Upper lobe of right lung (tissue), 1 donor: Measurements from ENCODE around the gene SLC35F1. TPM values are rescaled to one million over a fixed set of nuclear protein-coding genes. Genes with fewer than 3 reads are reported as not detected.

Experiments used
- ATAC-seq: fragments of 200-7000 bp; cut with Tn5 transposase; one replicate; pipeline ENCODE4 v1.9.1; 2020; ENCODE audit warnings: mild to moderate bottlenecking, moderate library complexity
- DNase-seq: peaks from one replicate; pipeline ENCODE4 v3.0.0-alpha.2; 2020
- H3K27ac ChIP-seq: fragments of 200-600 bp; one replicate; pipeline ENCODE4 v1.8.0; 2022
- H3K27me3 ChIP-seq: fragments of 200-600 bp; one replicate; pipeline ENCODE4 v1.8.0; 2022; ENCODE audit warnings: mild to moderate bottlenecking
- H3K36me3 ChIP-seq: fragments of 200-600 bp; one replicate; pipeline ENCODE4 v1.8.0; 2022
- H3K4me1 ChIP-seq: fragments of 200-600 bp; one replicate; pipeline ENCODE4 v1.8.0; 2022
- H3K4me3 ChIP-seq: fragments of 200-600 bp; one replicate; pipeline ENCODE4 v1.8.0; 2022; ENCODE audit warnings: mild to moderate bottlenecking
- H3K9me3 ChIP-seq: fragments of 200-600 bp; one replicate; pipeline ENCODE4 v1.8.0; 2022
- intact Hi-C: fragments of 100-400 bp; cut with DNase I; formaldehyde crosslinking; loops from one replicate; pipeline ENCODE4 v1.11.0; 2022
- total RNA-seq: library from RNA; stranded (reverse); fragmentation: NEBNext Ultra II Directional; extraction: Animal tissue kit (Norgen Biotek cat#: 25700); gene quantifications from one replicate; pipeline ENCODE4 v1.2.1, GENCODE V29; 2021
- TF ChIP-seq, protein P1 (sequence below): fragments of 200-600 bp; IDR thresholded peaks from one replicate; pipeline ENCODE4 v1.8.0; 2022; ENCODE audit warnings: antibody characterized with exemption
- donor health status: DM: no; HTN: yes; CAD: no; lungs with severe emphysema.

SLC35F1 gene
- total RNA-seq, 1 donor from 2014 or later = 0.29 TPM

DNA sequence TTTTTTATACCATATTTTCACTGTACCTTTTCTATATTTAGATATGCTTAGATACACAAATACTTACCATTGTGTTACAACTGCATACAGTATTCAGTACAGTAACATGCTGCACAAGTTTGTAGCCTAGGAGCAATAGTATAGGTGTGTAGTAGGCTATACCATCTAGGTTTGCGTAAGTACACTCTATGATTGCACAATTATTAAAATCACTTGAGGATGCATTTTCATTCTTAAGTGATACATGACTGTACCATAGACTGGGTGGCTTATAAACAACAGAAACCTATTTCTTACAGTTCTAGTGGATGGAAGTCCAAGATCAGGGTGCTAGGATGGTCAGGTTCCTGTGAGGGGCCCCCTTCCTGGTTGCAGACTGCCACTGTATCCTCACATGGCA is 234.1 kb downstream of the SLC35F1 start:
- Histone ChIP-seq H3K4me3 (no peak overlapping the region), H3K36me3 (no peaks in the 10 kb centered on the region), H3K27me3 (no peaks in the 10 kb centered on the region), H3K27ac (no peak overlapping the region), H3K4me1 (peaks cover 3% of the 10 kb centered on the region), H3K9me3 (no peaks in the 10 kb centered on the region)
- ATAC-seq (no peak), DNase-seq (no peak)
- intact Hi-C loops = no loop called here
- TF ChIP-seq, protein P1, sequence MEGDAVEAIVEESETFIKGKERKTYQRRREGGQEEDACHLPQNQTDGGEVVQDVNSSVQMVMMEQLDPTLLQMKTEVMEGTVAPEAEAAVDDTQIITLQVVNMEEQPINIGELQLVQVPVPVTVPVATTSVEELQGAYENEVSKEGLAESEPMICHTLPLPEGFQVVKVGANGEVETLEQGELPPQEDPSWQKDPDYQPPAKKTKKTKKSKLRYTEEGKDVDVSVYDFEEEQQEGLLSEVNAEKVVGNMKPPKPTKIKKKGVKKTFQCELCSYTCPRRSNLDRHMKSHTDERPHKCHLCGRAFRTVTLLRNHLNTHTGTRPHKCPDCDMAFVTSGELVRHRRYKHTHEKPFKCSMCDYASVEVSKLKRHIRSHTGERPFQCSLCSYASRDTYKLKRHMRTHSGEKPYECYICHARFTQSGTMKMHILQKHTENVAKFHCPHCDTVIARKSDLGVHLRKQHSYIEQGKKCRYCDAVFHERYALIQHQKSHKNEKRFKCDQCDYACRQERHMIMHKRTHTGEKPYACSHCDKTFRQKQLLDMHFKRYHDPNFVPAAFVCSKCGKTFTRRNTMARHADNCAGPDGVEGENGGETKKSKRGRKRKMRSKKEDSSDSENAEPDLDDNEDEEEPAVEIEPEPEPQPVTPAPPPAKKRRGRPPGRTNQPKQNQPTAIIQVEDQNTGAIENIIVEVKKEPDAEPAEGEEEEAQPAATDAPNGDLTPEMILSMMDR = no peak

DNA sequence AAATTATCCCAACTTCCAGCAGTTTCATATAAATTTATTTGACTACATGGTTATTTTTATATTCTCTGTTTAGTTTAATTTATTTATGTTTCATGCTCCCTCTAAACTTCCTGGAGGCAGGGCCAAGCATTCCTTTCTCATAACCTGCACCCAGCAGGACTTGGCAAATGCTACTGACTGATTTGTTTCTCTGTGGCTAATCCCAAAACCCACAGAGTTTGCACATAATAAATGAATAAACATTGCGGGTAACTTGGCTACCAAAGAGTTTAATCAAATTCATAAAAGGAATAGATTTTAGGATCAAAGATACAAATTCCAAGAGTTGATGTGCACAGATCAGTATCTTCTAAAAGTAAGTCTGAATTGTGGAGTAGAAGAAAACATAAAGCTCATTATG is 239.5 kb downstream of the SLC35F1 start:
- H3K4me3 ChIP-seq = no peak overlapping the region
- ATAC-seq = no peak
- intact Hi-C loops = no loop called here

DNA sequence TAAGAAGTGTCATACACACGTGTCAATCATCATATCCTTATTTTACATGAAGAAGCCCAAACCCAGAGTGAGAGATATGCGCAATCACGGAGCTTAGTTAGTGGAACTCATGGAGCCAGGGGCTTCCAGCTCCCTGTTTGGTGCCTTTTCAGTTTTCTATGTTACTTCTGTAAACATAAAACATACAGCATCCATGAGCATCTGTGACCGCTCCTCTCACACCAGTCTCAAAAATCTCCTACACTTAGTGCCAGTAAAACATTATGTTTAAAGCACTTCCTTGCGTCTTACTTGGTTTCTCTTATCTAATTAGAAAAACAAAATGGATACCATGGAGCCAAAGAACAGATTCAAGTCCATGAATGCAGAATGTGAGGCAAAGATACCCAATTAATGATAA is 240.4 kb downstream of the SLC35F1 start:
- no peaks in the 10 kb centered on the region for H3K9me3 ChIP-seq
- ATAC-seq (no peak), DNase-seq (no peak)
- H3K4me3 ChIP-seq = no peak overlapping the region
- intact Hi-C loops = no loop called here
- peaks cover 10% of the 10 kb centered on the region for H3K4me1 ChIP-seq
- TF ChIP-seq, protein P1 = no peak
- H3K27ac ChIP-seq = no peak overlapping the region
- no peaks in the 10 kb centered on the region for H3K36me3 ChIP-seq
- no peaks in the 10 kb centered on the region for H3K27me3 ChIP-seq

More for the DNA sequence above, 239.5 kb downstream of the SLC35F1 start:
- no peak for DNase-seq
- no peaks in the 10 kb centered on the region for H3K36me3 ChIP-seq
- no peak overlapping the region for H3K27ac ChIP-seq
- no peaks in the 10 kb centered on the region for H3K9me3 ChIP-seq
- peaks cover 10% of the 10 kb centered on the region for H3K4me1 ChIP-seq
- H3K27me3 ChIP-seq = no peaks in the 10 kb centered on the region
- TF ChIP-seq, protein P1 = no peak

DNA sequence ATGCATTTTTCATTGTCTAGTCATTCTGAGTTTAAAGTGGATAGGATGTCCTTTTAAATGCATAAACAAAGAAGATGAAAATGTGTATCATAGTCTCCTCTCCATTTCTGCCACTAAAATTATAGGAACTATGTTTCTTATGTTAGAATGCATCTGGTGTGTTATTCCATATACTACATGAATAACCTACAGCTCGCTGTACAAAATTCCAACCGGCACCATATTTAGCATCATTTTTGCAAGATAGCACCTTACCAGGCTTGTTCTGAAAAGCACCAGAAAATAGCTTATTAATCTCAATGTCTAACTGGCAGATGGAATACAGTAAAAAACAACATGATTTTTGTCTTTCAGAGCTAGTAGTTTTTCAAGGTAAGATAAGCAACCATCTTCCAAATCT is 241.5 kb downstream of the SLC35F1 start:
- Histone ChIP-seq H3K36me3 (no peaks in the 10 kb centered on the region), H3K4me1 (peaks cover 10% of the 10 kb centered on the region), H3K9me3 (no peaks in the 10 kb centered on the region), H3K4me3 (no peak overlapping the region), H3K27me3 (no peaks in the 10 kb centered on the region), H3K27ac (no peak overlapping the region)
- TF ChIP-seq, protein P1 = no peak
- DNase-seq (no peak), ATAC-seq (no peak)
- intact Hi-C loops = no loop called here

DNA sequence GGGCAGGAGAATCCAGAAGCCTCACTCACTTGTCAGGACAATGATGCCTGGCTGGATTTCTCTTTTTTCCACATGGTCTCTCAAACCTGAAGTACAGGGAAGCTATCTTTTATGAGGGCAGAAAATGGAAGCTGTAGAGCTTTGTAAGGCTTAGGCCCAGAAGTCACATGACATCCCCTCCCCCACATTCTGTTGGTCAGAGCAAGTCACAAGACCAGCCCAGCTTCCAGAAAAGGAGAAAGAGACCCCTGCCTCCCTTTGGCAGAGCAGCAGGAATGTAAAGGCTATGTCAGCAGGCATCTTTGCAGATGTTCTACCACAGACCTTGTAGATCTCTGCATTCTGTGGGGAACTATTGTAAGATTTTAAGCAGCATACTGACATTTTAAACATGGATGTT is 245.5 kb downstream of the SLC35F1 start:
- Histone ChIP-seq H3K36me3 (no peaks in the 10 kb centered on the region), H3K9me3 (no peaks in the 10 kb centered on the region), H3K4me1 (no peaks in the 10 kb centered on the region), H3K4me3 (no peak overlapping the region), H3K27me3 (no peaks in the 10 kb centered on the region), H3K27ac (no peak overlapping the region)
- intact Hi-C loops = no loop called here
- ATAC-seq (no peak), DNase-seq (no peak)
- TF ChIP-seq, protein P1 = no peak

DNA sequence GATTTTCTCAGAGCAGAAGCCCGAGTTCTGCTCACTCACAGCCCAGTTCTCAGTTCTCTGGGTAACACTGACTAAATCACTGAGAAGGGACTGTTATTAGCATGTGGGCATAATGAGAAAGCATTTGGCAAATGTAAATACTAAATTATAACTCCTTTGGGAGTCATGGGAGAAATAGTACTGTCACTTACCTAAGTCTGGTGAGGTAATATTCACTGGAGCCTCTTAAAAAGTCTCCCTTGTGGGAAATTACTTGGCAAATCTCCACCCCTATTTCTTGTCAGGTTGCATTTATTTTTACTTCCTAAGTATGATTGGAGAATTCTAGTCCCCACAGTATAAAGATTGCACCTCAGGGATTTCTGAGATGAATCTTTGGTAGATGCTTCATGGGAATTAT is 254.3 kb downstream of the SLC35F1 start:
- DNase-seq = no peak
- TF ChIP-seq, protein P1 = no peak
- Histone ChIP-seq H3K27ac (no peak overlapping the region), H3K4me3 (no peak overlapping the region), H3K36me3 (no peaks in the 10 kb centered on the region), H3K4me1 (no peaks in the 10 kb centered on the region), H3K9me3 (no peaks in the 10 kb centered on the region), H3K27me3 (no peaks in the 10 kb centered on the region)
- intact Hi-C loops = no loop called here
- no peak for ATAC-seq
